Trophoblast cell (in vitro differentiated cells and primary cell): ENCODE measurements around the gene ALOX15.

ENCODE experiments used
- DNase-seq, 2 donors: peaks; one replicate each; pipeline ENCODE4 v3.0.0-alpha.2; 2016
- H2AFZ ChIP-seq: 2 replicates; pipeline ENCODE4 v1.6.1; 2013; ENCODE audit warnings: low read length, moderate library complexity, mild to moderate bottlenecking; ENCODE audit not compliant: insufficient read depth, poor library complexity
- H2AK5ac ChIP-seq: 2 replicates; pipeline ENCODE4 v1.6.1; 2013; ENCODE audit warnings: mild to moderate bottlenecking, low read length
- H2BK120ac ChIP-seq: 2 replicates; pipeline ENCODE4 v1.6.1; 2013; ENCODE audit warnings: low read length, mild to moderate bottlenecking, moderate library complexity; ENCODE audit not compliant: insufficient read depth, poor library complexity
- H2BK12ac ChIP-seq: 2 replicates; pipeline ENCODE4 v1.6.1; 2013; ENCODE audit warnings: mild to moderate bottlenecking, low read length, moderate library complexity
- H2BK5ac ChIP-seq: 2 replicates; pipeline ENCODE4 v1.6.1; 2013; ENCODE audit warnings: low read length, low read depth, moderate library complexity, mild to moderate bottlenecking; ENCODE audit not compliant: poor library complexity
- H3K14ac ChIP-seq: 2 replicates; pipeline ENCODE4 v1.6.1; 2013; ENCODE audit warnings: mild to moderate bottlenecking, low read length
- H3K18ac ChIP-seq: 2 replicates; pipeline ENCODE4 v1.6.1; 2013; ENCODE audit warnings: mild to moderate bottlenecking, low read length
- H3K23ac ChIP-seq: 2 replicates; pipeline ENCODE4 v1.6.1; 2013; ENCODE audit warnings: low read length
- H3K27ac ChIP-seq: 2 replicates; pipeline ENCODE4 v1.5.1; 2013; ENCODE audit warnings: low read depth, mild to moderate bottlenecking, inconsistent platforms, low read length, moderate library complexity
- H3K27me3 ChIP-seq: 2 replicates; pipeline ENCODE4 v1.6.1; 2013; ENCODE audit warnings: inconsistent platforms, mild to moderate bottlenecking, low read length, moderate library complexity; ENCODE audit not compliant: insufficient read depth
- H3K36me3 ChIP-seq, 2 experiments: 1 replicate in 1 of 2; 2 replicates in 1 of 2; pipeline ENCODE4 v1.6.1; 2013; ENCODE audit warnings: low read length in 2 of 2, mild to moderate bottlenecking in 2 of 2, moderate library complexity in 1 of 2; ENCODE audit not compliant: insufficient read depth in 2 of 2, control insufficient read depth in 1 of 2
- H3K4ac ChIP-seq: 2 replicates; pipeline ENCODE4 v1.6.1; 2013; ENCODE audit warnings: low read depth, mild to moderate bottlenecking, low read length, moderate library complexity
- H3K4me1 ChIP-seq, 2 experiments: 1 replicate in 1 of 2; 2 replicates in 1 of 2; pipeline ENCODE4 v1.6.1; 2013; ENCODE audit warnings: low read length in 2 of 2, mild to moderate bottlenecking in 2 of 2, moderate library complexity in 1 of 2; ENCODE audit not compliant: insufficient read depth in 2 of 2, control insufficient read depth in 1 of 2
- H3K4me2 ChIP-seq: 2 replicates; pipeline ENCODE4 v1.6.1; 2013; ENCODE audit warnings: inconsistent platforms, mild to moderate bottlenecking, low read length, moderate library complexity
- H3K4me3 ChIP-seq: 2 replicates; pipeline ENCODE4 v1.5.1; 2013; ENCODE audit warnings: mild to moderate bottlenecking, low read depth, low read length, inconsistent platforms
- H3K79me1 ChIP-seq: one replicate; pipeline ENCODE4 v1.6.1; 2013; ENCODE audit warnings: low read length
- H3K79me2 ChIP-seq: 2 replicates; pipeline ENCODE4 v1.6.1; 2013; ENCODE audit warnings: low read length, mild to moderate bottlenecking; ENCODE audit not compliant: control insufficient read depth, insufficient read depth, poor library complexity
- H3K9ac ChIP-seq: 2 replicates; pipeline ENCODE4 v1.6.1; 2013; ENCODE audit warnings: mild to moderate bottlenecking, low read length
- H3K9me3 ChIP-seq: 2 replicates; pipeline ENCODE4 v1.6.1; 2013; ENCODE audit warnings: low read depth, mild to moderate bottlenecking, control low read depth, inconsistent platforms, low read length; ENCODE audit not compliant: insufficient read depth
- H4K12ac ChIP-seq: 2 replicates; pipeline ENCODE4 v1.6.1; 2013; ENCODE audit warnings: low read depth, mild to moderate bottlenecking, low read length, moderate library complexity
- H4K8ac ChIP-seq: 2 replicates; pipeline ENCODE4 v1.6.1; 2013; ENCODE audit warnings: low read depth, mild to moderate bottlenecking, low read length, moderate library complexity
- H4K91ac ChIP-seq: one replicate; pipeline ENCODE4 v1.6.1; 2013; ENCODE audit warnings: low read depth, mild to moderate bottlenecking, low read length, moderate library complexity
- WGBS: extraction: QIAGEN DNeasy Blood & Tissue Kit; methylation state at CpG from one replicate; pipeline ENCODE4 v1.1.7; 2013; ENCODE audit warnings: missing lambda C conversion rate; ENCODE audit not compliant: insufficient read length, insufficient coverage; ENCODE audit errors: extremely low coverage; 5-methylcytosine and 5-hydroxymethylcytosine counted together

Gene ALOX15

DNA sequence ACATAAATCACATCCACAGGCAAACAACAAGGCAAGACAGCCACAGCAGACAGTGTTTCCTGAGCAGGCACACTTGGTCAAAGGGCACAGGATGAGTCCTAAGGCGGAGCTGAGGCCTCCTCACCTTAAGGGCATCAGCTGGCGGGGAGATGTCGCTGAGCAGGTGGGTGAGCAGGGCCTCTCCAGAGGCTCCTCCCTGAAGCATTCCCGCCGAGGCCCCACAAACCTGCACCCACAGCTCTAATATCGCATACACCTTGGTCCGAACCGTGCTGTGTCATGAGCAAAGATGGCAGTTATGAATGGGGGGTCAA is 33.2 kb upstream of the ALOX15 start:
- no CpG with 5 or more reads among the region's 8 CpGs for WGBS
- peaks cover 61% of the 10 kb centered on the region in 2 experiments for H3K36me3 ChIP-seq

DNA sequence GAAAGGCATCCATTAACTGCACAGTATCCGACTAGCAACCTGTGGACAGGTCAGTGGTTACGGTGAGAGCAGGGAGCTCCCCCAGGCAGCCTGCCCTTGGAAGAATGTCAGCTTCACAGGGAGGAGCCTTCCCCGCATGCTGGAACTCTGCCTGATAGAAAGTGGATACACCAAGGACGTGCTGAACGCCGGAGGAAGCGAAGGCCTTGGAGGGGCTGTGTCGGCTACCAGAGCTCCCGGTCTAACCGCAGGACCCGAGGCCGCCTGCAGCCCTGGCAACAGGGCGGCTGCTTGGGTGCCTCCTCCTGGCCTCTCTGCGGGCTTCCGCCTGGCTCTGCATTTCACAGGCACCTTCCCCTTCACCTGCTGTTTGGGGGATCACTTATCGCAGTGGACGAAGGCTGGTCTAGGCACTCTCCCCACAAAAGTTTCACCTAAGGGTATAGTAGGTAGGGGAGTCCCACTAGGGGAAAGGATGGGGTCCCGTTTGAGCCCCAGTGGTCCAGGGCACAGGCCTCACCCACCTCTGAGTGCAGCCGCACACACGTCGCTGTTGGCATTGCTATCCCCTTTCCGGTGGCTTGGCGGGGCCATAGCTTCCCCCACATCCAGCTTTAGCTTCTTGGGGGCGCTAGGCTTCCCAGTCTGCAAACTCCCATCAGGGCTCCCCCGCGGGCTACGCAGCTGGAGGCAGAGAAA is 32.7 kb upstream of the ALOX15 start:
- Histone ChIP-seq H4K8ac (no peak overlapping the region), H4K12ac (no peak overlapping the region), H3K4ac (no peak overlapping the region), H2BK120ac (no peak overlapping the region), H3K4me2 (no peak overlapping the region), H3K27ac (no peak overlapping the region), H3K36me3 (peaks cover 61% of the 10 kb centered on the region in 2 experiments), H4K91ac (no peak overlapping the region), H2BK12ac (no peak overlapping the region), H3K9ac (no peak overlapping the region), H3K18ac (no peak overlapping the region), H3K4me3 (no peak overlapping the region), H3K79me2 (no peaks in the 10 kb centered on the region), H3K4me1 (peaks cover 4 to 7% of the 10 kb centered on the region in 2 experiments), H3K27me3 (no peaks in the 10 kb centered on the region), H3K79me1 (no peaks in the 10 kb centered on the region), H2AFZ (no peak overlapping the region), H3K23ac (no peak overlapping the region), H2BK5ac (no peak overlapping the region), H2AK5ac (no peak overlapping the region), H3K14ac (no peak overlapping the region), H3K9me3 (no peaks in the 10 kb centered on the region)
- no CpG with 5 or more reads among the region's 27 CpGs for WGBS
- no peak for DNase-seq

More for the DNA sequence above, 33.2 kb upstream of the ALOX15 start:
- H3K27me3 ChIP-seq = no peaks in the 10 kb centered on the region
- H3K18ac ChIP-seq = no peak overlapping the region
- no peaks in the 10 kb centered on the region for H3K79me2 ChIP-seq
- peaks cover 4 to 8% of the 10 kb centered on the region in 2 experiments for H3K4me1 ChIP-seq
- no peak overlapping the region for H4K91ac ChIP-seq
- H3K9ac ChIP-seq = no peak overlapping the region
- no peak overlapping the region for H2AK5ac ChIP-seq
- no peak overlapping the region for H2BK12ac ChIP-seq
- no peak overlapping the region for H2AFZ ChIP-seq
- DNase-seq = no peak
- H3K9me3 ChIP-seq = no peaks in the 10 kb centered on the region
- no peak overlapping the region for H3K4me3 ChIP-seq
- H3K27ac ChIP-seq = no peak overlapping the region
- H2BK120ac ChIP-seq = no peak overlapping the region
- no peak overlapping the region for H2BK5ac ChIP-seq
- no peak overlapping the region for H4K8ac ChIP-seq
- H3K4me2 ChIP-seq = no peak overlapping the region
- no peak overlapping the region for H3K23ac ChIP-seq
- no peaks in the 10 kb centered on the region for H3K79me1 ChIP-seq
- H4K12ac ChIP-seq = no peak overlapping the region
- no peak overlapping the region for H3K4ac ChIP-seq
- H3K14ac ChIP-seq = no peak overlapping the region

DNA sequence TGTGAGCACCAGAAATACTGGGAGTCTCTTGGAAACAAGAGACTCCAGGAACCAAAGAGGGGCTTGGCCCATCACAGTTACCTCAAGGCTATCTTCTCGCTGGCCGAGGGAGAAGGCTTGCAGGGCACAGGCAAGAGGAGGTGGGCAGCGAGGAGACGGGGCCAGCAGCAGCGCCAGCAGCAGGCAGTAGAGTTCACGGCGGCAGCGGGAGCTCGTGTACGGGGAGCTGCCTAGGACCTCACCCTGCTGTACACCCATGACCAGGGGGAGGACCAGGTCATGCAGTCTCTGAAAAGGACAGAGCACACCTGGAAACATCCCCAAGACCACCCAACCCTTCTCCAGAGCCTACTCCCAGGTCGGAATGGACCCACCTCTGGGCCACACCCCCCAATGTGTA is 31.7 kb upstream of the ALOX15 start:
- H3K4ac ChIP-seq = no peak overlapping the region
- H2BK120ac ChIP-seq = no peak overlapping the region
- H3K36me3 ChIP-seq = peaks cover 61% of the 10 kb centered on the region in 2 experiments
- no peak overlapping the region for H4K8ac ChIP-seq
- no peak overlapping the region for H3K18ac ChIP-seq
- H3K27ac ChIP-seq = no peak overlapping the region
- no peak overlapping the region for H2BK5ac ChIP-seq
- no peak overlapping the region for H4K91ac ChIP-seq
- DNase-seq = no peak
- H3K9me3 ChIP-seq = no peaks in the 10 kb centered on the region
- no peak overlapping the region for H3K4me2 ChIP-seq
- no peak overlapping the region for H3K9ac ChIP-seq
- no peak overlapping the region for H2AFZ ChIP-seq
- no peak overlapping the region for H3K4me3 ChIP-seq
- H3K79me2 ChIP-seq = no peaks in the 10 kb centered on the region
- peaks cover under 1% of the 10 kb centered on the region in 2 experiments for H3K4me1 ChIP-seq
- no peak overlapping the region for H2BK12ac ChIP-seq
- H4K12ac ChIP-seq = no peak overlapping the region
- H3K14ac ChIP-seq = no peak overlapping the region
- no peaks in the 10 kb centered on the region for H3K27me3 ChIP-seq
- no CpG with 5 or more reads among the region's 11 CpGs for whole genome bisulfite sequencing
- H2AK5ac ChIP-seq = no peak overlapping the region
- no peak overlapping the region for H3K23ac ChIP-seq
- H3K79me1 ChIP-seq = no peaks in the 10 kb centered on the region

DNA sequence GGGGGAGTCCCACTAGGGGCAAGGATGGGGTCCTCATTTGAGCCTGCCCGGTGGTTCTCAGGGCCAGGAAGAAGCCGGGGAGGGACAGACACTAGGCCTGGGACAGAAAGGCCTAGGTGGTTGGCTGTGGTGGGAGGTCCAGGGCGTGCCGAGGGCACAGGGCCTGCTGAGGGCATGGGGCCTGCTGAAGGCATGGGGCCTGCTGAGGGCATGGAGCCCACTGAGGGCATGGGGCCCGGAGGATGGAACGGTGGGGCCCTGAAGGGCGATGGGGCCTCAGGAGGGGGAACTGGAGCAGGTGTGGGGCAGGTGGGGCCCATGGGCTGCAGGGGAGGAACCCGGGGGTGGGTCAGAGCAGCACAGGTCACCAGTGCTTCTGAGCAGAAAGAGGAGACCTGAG is 31.3 kb upstream of the ALOX15 start:
- peaks cover 60 to 61% of the 10 kb centered on the region in 2 experiments for H3K36me3 ChIP-seq
- H3K9ac ChIP-seq = no peak overlapping the region
- no peaks in the 10 kb centered on the region for H3K4me1 ChIP-seq
- H4K12ac ChIP-seq = no peak overlapping the region
- no peak overlapping the region for H3K27ac ChIP-seq
- H3K18ac ChIP-seq = no peak overlapping the region
- H3K23ac ChIP-seq = no peak overlapping the region
- no peak overlapping the region for H3K4me2 ChIP-seq
- no peak overlapping the region for H2BK12ac ChIP-seq
- no peak overlapping the region for H4K8ac ChIP-seq
- H4K91ac ChIP-seq = no peak overlapping the region
- DNase-seq = no peak
- no peak overlapping the region for H2BK120ac ChIP-seq
- WGBS = no CpG with 5 or more reads among the region's 8 CpGs
- no peak overlapping the region for H3K4ac ChIP-seq
- no peak overlapping the region for H2AK5ac ChIP-seq
- no peak overlapping the region for H2BK5ac ChIP-seq
- no peak overlapping the region for H3K14ac ChIP-seq
- no peaks in the 10 kb centered on the region for H3K79me2 ChIP-seq
- H2AFZ ChIP-seq = no peak overlapping the region
- no peaks in the 10 kb centered on the region for H3K79me1 ChIP-seq
- H3K27me3 ChIP-seq = no peaks in the 10 kb centered on the region
- H3K9me3 ChIP-seq = no peaks in the 10 kb centered on the region
- H3K4me3 ChIP-seq = no peak overlapping the region
